ENCODE results near the gene ELP5.

Gene ELP5

DNA sequence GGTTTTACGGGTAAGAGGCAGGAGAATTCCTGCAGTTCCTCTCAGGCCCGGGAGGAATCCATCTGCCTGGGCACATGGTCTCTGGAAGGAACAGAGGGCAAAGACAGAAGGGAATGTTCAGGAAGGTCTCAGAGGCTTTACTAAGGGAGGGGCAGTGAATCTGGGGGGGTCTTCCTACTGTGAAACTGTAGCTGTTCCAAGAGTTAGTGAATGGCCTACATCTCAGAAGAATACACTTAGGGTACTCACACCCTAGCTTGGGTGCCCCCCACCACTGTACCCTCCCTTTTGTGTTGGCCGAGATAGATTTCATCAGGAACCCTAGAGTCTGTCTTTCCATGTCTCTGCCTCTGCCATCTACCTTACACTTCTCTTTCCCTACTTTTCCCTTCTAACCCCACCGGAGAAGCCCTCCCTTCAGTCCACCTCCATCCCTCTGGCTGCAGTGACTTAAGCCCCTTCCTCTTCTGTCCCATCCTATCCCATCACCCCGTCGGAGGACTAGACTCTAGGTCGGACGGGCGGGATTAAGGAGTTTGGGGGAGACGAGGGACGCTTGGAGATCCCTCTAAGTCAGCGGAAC is 32.7 kb upstream of the ELP5 start (continued):
- TF ChIP-seq, protein P1, sequence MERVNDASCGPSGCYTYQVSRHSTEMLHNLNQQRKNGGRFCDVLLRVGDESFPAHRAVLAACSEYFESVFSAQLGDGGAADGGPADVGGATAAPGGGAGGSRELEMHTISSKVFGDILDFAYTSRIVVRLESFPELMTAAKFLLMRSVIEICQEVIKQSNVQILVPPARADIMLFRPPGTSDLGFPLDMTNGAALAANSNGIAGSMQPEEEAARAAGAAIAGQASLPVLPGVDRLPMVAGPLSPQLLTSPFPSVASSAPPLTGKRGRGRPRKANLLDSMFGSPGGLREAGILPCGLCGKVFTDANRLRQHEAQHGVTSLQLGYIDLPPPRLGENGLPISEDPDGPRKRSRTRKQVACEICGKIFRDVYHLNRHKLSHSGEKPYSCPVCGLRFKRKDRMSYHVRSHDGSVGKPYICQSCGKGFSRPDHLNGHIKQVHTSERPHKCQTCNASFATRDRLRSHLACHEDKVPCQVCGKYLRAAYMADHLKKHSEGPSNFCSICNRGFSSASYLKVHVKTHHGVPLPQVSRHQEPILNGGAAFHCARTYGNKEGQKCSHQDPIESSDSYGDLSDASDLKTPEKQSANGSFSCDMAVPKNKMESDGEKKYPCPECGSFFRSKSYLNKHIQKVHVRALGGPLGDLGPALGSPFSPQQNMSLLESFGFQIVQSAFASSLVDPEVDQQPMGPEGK (tag by site-specific recombination; IDR thresholded peaks at IDR 0.05), result peak; percentile 51
- TF ChIP-seq ZNF10 (tag by site-specific recombination; IDR thresholded peaks at IDR 0.05), result no peak
- TF ChIP-seq ZNF211 (tag by site-specific recombination; IDR thresholded peaks at IDR 0.05; ENCODE audit: low read depth), result no peak
- TF ChIP-seq ZFP41 (tag by site-specific recombination; IDR thresholded peaks at IDR 0.05; ENCODE audit: borderline replicate concordance), result no peak
- no peak for TF ChIP-seq ZNF140 (tag by site-specific recombination; IDR thresholded peaks at IDR 0.05)
- no peak for TF ChIP-seq ZNF600 (tag by site-specific recombination; IDR thresholded peaks at IDR 0.05)
- no peak for TF ChIP-seq ZBTB1 (tag by site-specific recombination; IDR thresholded peaks at IDR 0.05)
- no peak for TF ChIP-seq ZBTB20 (tag by site-specific recombination; IDR thresholded peaks at IDR 0.05)
- TF ChIP-seq MZF1 (tag by site-specific recombination; IDR thresholded peaks at IDR 0.05; ENCODE audit: borderline replicate concordance), result no peak
- no peak for TF ChIP-seq ZNF16 (tag by site-specific recombination; IDR thresholded peaks at IDR 0.05; ENCODE audit: low read depth)
- TF ChIP-seq, protein P2, sequence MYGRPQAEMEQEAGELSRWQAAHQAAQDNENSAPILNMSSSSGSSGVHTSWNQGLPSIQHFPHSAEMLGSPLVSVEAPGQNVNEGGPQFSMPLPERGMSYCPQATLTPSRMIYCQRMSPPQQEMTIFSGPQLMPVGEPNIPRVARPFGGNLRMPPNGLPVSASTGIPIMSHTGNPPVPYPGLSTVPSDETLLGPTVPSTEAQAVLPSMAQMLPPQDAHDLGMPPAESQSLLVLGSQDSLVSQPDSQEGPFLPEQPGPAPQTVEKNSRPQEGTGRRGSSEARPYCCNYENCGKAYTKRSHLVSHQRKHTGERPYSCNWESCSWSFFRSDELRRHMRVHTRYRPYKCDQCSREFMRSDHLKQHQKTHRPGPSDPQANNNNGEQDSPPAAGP (tag by site-specific recombination; IDR thresholded peaks at IDR 0.05), result no peak; the same call in 1 of the 2 replicates
- TF ChIP-seq, protein P3, sequence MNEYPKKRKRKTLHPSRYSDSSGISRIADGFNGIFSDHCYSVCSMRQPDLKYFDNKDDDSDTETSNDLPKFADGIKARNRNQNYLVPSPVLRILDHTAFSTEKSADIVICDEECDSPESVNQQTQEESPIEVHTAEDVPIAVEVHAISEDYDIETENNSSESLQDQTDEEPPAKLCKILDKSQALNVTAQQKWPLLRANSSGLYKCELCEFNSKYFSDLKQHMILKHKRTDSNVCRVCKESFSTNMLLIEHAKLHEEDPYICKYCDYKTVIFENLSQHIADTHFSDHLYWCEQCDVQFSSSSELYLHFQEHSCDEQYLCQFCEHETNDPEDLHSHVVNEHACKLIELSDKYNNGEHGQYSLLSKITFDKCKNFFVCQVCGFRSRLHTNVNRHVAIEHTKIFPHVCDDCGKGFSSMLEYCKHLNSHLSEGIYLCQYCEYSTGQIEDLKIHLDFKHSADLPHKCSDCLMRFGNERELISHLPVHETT (tag by site-specific recombination; IDR thresholded peaks at IDR 0.05), result no peak
- no peak for TF ChIP-seq ZNF529 (tag by site-specific recombination; IDR thresholded peaks at IDR 0.05; ENCODE audit: insufficient replicate concordance)
- TF ChIP-seq ZNF76 (tag by site-specific recombination; IDR thresholded peaks at IDR 0.05; ENCODE audit: borderline replicate concordance, low read depth), result no peak
- TF ChIP-seq, protein P4, sequence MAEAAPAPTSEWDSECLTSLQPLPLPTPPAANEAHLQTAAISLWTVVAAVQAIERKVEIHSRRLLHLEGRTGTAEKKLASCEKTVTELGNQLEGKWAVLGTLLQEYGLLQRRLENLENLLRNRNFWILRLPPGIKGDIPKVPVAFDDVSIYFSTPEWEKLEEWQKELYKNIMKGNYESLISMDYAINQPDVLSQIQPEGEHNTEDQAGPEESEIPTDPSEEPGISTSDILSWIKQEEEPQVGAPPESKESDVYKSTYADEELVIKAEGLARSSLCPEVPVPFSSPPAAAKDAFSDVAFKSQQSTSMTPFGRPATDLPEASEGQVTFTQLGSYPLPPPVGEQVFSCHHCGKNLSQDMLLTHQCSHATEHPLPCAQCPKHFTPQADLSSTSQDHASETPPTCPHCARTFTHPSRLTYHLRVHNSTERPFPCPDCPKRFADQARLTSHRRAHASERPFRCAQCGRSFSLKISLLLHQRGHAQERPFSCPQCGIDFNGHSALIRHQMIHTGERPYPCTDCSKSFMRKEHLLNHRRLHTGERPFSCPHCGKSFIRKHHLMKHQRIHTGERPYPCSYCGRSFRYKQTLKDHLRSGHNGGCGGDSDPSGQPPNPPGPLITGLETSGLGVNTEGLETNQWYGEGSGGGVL (tag by site-specific recombination; IDR thresholded peaks at IDR 0.05), result peak; percentile 55; the same call in 1 of the 2 replicates
- TF ChIP-seq, protein P5, sequence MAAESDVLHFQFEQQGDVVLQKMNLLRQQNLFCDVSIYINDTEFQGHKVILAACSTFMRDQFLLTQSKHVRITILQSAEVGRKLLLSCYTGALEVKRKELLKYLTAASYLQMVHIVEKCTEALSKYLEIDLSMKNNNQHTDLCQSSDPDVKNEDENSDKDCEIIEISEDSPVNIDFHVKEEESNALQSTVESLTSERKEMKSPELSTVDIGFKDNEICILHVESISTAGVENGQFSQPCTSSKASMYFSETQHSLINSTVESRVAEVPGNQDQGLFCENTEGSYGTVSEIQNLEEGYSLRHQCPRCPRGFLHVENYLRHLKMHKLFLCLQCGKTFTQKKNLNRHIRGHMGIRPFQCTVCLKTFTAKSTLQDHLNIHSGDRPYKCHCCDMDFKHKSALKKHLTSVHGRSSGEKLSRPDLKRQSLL (tag by site-specific recombination; IDR thresholded peaks at IDR 0.05), result no peak
- TF ChIP-seq ZNF175 (tag by site-specific recombination; IDR thresholded peaks at IDR 0.05), result no peak
- TF ChIP-seq, protein P6, sequence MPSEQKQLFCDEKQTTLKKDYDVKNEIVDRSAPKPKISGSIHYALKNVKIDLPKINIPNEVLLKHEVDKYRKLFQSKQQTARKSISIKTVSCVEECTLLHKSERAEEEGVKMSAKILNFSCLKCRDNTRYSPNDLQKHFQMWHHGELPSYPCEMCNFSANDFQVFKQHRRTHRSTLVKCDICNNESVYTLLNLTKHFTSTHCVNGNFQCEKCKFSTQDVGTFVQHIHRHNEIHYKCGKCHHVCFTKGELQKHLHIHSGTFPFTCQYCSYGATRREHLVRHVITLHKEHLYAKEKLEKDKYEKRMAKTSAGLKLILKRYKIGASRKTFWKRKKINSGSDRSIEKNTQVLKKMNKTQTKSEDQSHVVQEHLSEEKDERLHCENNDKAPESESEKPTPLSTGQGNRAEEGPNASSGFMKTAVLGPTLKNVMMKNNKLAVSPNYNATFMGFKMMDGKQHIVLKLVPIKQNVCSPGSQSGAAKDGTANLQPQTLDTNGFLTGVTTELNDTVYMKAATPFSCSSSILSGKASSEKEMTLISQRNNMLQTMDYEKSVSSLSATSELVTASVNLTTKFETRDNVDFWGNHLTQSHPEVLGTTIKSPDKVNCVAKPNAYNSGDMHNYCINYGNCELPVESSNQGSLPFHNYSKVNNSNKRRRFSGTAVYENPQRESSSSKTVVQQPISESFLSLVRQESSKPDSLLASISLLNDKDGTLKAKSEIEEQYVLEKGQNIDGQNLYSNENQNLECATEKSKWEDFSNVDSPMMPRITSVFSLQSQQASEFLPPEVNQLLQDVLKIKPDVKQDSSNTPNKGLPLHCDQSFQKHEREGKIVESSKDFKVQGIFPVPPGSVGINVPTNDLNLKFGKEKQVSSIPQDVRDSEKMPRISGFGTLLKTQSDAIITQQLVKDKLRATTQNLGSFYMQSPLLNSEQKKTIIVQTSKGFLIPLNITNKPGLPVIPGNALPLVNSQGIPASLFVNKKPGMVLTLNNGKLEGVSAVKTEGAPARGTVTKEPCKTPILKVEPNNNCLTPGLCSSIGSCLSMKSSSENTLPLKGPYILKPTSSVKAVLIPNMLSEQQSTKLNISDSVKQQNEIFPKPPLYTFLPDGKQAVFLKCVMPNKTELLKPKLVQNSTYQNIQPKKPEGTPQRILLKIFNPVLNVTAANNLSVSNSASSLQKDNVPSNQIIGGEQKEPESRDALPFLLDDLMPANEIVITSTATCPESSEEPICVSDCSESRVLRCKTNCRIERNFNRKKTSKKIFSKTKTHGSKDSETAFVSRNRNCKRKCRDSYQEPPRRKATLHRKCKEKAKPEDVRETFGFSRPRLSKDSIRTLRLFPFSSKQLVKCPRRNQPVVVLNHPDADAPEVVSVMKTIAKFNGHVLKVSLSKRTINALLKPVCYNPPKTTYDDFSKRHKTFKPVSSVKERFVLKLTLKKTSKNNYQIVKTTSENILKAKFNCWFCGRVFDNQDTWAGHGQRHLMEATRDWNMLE (tag by site-specific recombination; conservative IDR thresholded peaks at IDR 0.05; ENCODE audit: low read depth), result no peak
- TF ChIP-seq, protein P7, sequence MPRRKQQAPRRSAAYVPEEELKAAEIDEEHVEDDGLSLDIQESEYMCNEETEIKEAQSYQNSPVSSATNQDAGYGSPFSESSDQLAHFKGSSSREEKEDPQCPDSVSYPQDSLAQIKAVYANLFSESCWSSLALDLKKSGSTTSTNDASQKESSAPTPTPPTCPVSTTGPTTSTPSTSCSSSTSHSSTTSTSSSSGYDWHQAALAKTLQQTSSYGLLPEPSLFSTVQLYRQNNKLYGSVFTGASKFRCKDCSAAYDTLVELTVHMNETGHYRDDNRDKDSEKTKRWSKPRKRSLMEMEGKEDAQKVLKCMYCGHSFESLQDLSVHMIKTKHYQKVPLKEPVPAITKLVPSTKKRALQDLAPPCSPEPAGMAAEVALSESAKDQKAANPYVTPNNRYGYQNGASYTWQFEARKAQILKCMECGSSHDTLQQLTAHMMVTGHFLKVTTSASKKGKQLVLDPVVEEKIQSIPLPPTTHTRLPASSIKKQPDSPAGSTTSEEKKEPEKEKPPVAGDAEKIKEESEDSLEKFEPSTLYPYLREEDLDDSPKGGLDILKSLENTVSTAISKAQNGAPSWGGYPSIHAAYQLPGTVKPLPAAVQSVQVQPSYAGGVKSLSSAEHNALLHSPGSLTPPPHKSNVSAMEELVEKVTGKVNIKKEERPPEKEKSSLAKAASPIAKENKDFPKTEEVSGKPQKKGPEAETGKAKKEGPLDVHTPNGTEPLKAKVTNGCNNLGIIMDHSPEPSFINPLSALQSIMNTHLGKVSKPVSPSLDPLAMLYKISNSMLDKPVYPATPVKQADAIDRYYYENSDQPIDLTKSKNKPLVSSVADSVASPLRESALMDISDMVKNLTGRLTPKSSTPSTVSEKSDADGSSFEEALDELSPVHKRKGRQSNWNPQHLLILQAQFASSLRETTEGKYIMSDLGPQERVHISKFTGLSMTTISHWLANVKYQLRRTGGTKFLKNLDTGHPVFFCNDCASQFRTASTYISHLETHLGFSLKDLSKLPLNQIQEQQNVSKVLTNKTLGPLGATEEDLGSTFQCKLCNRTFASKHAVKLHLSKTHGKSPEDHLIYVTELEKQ (tag by site-specific recombination; IDR thresholded peaks at IDR 0.05; ENCODE audit: borderline replicate concordance), result no peak
- no peak for TF ChIP-seq HOXC10 (CRISPR knock-in tag; IDR thresholded peaks at IDR 0.05)
- no peak for TF ChIP-seq GLI2 (tag by site-specific recombination; IDR thresholded peaks at IDR 0.05; ENCODE audit: borderline replicate concordance, low read depth)
